H1 (cell line): Measurements from ENCODE around the gene NPHP4. TPM values are rescaled to one million over a fixed set of nuclear protein-coding genes. Genes with fewer than 3 reads are reported as not detected.

Experiments used
- BCL11A ChIP-seq, 2 experiments: IDR thresholded peaks; one replicate each; pipeline ENCODE4 v1.6.1; 2011; ENCODE audit warnings: low read depth in 2 of 2, low read length in 2 of 2, mild to moderate bottlenecking in 2 of 2
- CREB1 ChIP-seq: IDR thresholded peaks from 2 replicates; pipeline ENCODE4 v1.6.1; 2012; ENCODE audit warnings: inconsistent platforms
- RNF2 ChIP-seq: fragments of 200-900, 300-1000 bp; sonication (generic); IDR thresholded peaks from 2 replicates; pipeline ENCODE4 v1.7.1; 2016; ENCODE audit warnings: borderline replicate concordance, low read depth, mild to moderate bottlenecking, antibody characterized with exemption, low read length; ENCODE audit not compliant: poor library complexity, severe bottlenecking; ENCODE audit errors: missing control alignments
- RXRA ChIP-seq: IDR thresholded peaks from 2 replicates; pipeline ENCODE4 v1.6.1; 2011; ENCODE audit warnings: low read depth, mild to moderate bottlenecking, low read length, moderate library complexity; ENCODE audit not compliant: insufficient read depth
- SP2 ChIP-seq: IDR thresholded peaks from 2 replicates; pipeline ENCODE4 v1.6.1; 2012; ENCODE audit warnings: mild to moderate bottlenecking, low read length, inconsistent platforms
- SP4 ChIP-seq: IDR thresholded peaks from 2 replicates; pipeline ENCODE4 v1.6.1; 2012; ENCODE audit warnings: low read length, inconsistent platforms
- TBP ChIP-seq: IDR thresholded peaks from 2 replicates; pipeline ENCODE4 v1.6.1; 2011; ENCODE audit warnings: low read depth, low read length, improper control_type of control experiment
- TCF12 ChIP-seq: IDR thresholded peaks from 2 replicates; pipeline ENCODE4 v1.6.1; 2011; ENCODE audit warnings: low read depth, mild to moderate bottlenecking, low read length
- polyA plus RNA-seq, 7 experiments: library from polyadenylated mRNA; depleted of rRNA in 3 of 7; stranded (reverse) in 5 of 7; unstranded in 2 of 7; fragments of >200 nt in 5 of 7; fragments of 200-250 nt in 2 of 7; gene quantifications; 1 replicate in 5 of 7; 2 replicates in 1 of 7; 4 replicates in 1 of 7; pipeline versions ENCODE4 v1.2.1 to v1.2.3, GENCODE V29; 2011 to 2013; ENCODE audit warnings: missing spikeins in 2 of 7, mixed read lengths in 2 of 7
- total RNA-seq: library from RNA; stranded (reverse); fragmentation: NEBNext Ultra II Directional; extraction: Animal tissue kit (Norgen Biotek cat#: 25700); gene quantifications from 2 replicates; pipeline ENCODE4 v1.2.1, GENCODE V29; 2021
- TF ChIP-seq, protein P1 (sequence below): IDR thresholded peaks from 2 replicates; pipeline ENCODE4 v1.6.1; 2012; ENCODE audit warnings: inconsistent platforms

Gene NPHP4
- total and polyA plus RNA-seq, 2 of the 8 experiments (the other 6 are each of a cell fraction or from before 2014, with no cell fraction given): 5.8 to 14.0 TPM

DNA sequence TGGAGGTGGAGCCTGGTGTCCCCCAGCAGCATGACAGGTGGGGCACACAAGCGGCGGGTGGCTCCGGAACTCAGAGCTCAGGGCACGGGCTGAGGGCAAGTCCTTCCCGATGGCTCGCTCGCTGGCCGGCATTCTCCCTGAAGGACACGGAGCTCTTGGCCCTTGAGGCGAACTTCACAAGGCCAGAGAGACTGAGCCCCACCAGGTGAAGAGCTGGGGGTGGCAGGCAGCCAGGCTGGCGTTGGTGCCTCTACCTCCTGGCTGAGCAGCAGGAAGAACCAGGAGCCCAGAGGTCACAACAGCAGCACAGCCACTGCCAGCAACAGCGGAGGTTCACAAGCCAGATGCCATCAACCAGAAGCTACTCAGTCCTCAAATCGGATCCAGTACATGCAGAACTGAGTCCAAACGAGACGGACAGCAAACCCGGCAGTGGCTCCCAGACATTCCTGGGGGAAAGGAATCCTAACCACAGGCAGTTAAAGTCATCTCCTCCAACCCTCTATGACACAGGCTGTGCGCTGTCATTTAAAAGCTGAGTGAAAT lies 54.1 kb downstream of the NPHP4 start (continued):
- no peak for TF ChIP-seq BCL11A (IDR thresholded peaks at IDR 0.05; ENCODE audit: low read depth in 2 of 2, low read length in 2 of 2)
- TF ChIP-seq, protein P1, sequence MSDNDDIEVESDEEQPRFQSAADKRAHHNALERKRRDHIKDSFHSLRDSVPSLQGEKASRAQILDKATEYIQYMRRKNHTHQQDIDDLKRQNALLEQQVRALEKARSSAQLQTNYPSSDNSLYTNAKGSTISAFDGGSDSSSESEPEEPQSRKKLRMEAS: no peak
- no peak for TF ChIP-seq SP4
- TF ChIP-seq RNF2: no peak
- TF ChIP-seq RXRA: no peak
- TF ChIP-seq TBP: no peak
- no peak for TF ChIP-seq TCF12
- no peak for TF ChIP-seq SP2
- TF ChIP-seq CREB1: no peak
- TF ChIP-seq, all 59 proteins: peak for 0
